22Rv1 (cell line): Measurements from ENCODE around the gene SLC6A19.

Experiments
- CTCF ChIP-seq: fragments of 450-650 bp; IDR thresholded peaks from 2 replicates; pipeline ENCODE4 v1.5.1; 2017; ENCODE audit warnings: mild to moderate bottlenecking
- ZFX ChIP-seq: fragments of 450-650 bp; IDR thresholded peaks from 2 replicates; pipeline ENCODE4 v1.6.1; 2017; ENCODE audit warnings: antibody characterized with exemption, borderline replicate concordance

DNA sequence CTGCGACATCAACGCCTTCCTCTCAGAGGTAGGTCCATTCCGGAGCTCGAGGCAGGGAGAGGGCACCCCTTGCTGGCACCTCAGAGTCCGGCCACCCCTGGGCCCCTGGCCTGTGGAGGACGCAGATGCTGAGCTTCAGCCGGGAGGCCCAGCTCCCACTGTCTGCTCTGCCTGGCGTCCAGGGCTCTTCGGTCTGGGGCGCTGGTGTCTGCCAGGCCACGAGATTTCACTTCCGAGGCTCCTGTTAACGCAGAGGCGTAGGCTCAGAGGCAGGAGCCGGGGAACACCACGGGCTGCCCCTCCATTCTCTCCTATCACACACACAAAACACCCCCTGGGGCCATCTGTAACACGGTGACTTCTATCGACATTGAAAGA lies 15.5 kb downstream of the SLC6A19 start:
- TF ChIP-seq ZFX (no peak), CTCF (no peak)
